Ecto neural progenitor cell (in vitro differentiated cells): ENCODE results near the gene TLR6.

Experiments used
- DNase-seq: peaks from one replicate; pipeline ENCODE4 v3.0.0-alpha.2; 2018; ENCODE audit warnings: low spot score

TLR6 gene

DNA sequence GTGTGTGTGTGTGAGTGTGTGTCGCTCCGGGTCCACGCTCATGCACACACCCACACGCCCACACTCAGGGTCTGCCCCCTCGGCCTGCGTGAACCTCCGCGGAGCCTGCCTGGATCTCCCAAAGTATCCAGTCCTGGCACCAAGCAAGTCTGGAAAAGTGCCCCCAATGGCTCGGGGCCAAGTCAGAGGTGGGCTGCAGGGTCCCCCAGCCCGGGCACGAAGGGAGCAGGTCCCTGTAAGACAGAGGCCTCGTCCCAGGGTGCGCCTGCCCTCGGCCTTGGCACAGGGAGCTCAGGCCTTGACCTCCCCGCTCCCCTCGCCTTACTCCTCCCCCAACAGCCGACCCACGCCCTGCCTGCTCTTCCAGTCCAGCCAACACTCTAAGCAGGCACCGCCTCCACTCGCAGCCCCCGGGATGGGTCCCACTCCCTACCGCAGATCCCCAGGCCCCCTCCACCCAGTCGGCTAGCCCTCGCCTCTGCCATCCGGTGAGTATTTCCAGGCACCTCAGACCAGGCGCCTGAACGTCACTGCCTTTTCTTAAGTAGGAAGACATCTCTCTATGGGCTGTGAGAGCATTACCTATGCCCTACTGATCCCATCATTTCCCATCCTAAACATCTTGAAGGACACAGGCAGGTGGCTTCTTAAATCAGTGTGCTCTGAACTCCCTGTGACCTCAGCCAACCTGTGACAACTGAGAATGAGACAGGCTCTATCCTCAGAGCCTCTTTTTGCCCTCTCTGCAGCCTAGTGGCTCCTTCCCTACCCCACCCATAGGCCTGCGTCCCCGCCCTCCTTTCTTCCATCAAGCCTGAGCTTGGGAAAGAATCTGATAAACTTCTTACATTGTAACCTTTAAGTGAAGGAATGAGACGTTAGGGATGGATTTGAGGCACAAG is 11.7 kb upstream of the TLR6 start:
- peak; percentile 73 for DNase-seq

DNA sequence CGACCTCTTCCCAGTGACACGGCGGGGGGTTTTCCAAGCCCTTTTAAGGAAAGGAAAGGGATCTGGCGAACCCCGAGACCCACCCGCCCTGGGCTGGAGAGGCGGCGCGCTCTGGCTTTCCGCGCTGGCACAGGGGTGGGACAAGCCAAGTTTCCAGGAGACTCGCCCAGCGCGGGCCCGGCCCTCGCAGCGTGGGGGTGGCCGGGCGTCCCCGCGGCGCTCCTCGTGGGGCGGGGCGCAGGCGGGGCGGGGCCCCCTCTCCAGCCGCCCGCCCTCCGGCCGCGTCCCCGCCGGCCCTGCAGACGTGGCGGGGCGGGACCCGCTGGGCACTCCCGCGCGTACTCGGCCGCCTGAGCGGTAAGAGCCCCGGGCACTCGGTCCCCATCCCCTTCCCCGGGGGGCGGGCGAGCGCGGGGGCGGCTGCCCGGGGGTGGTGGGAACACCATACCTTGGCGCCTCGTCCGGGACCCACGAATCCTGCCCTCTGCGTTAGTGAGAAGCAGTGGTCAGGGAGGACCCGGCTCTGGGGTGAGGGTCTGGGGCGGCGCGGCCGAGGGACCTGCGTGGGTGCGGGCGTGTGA is 11.0 kb upstream of the TLR6 start, which contains the start of gene FAM114A1:
FAM114A1 (plus strand) TSS at position 329 of the 581 bp plus-strand sequence. CDS start 10,273 bp downstream, outside the sequence.
- peak; percentile 79 for DNase-seq

DNA sequence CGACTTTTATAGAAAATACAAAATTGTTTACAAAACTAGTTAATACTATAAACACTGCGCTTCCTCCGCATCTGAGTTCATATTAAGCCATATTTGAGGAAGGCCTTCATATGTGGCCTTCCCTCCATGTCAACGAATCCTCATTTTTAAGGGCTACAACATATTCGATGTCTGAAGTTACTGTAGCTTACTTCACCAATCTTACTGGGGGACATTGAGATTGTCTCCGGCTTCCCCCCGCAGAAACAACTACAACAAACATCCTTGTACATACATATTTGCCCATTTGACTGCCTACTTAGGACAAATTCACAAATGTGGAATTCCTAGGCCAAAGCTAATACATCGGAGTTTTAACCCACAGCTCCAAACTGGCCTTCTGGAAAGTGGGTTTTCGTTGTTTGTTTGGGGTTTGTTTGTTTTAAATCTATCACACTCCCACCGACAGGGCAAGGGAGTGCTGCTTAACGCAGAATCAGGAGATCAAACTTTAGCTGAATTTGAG is 10.4 kb upstream of the TLR6 start:
- no peak for DNase-seq

DNA sequence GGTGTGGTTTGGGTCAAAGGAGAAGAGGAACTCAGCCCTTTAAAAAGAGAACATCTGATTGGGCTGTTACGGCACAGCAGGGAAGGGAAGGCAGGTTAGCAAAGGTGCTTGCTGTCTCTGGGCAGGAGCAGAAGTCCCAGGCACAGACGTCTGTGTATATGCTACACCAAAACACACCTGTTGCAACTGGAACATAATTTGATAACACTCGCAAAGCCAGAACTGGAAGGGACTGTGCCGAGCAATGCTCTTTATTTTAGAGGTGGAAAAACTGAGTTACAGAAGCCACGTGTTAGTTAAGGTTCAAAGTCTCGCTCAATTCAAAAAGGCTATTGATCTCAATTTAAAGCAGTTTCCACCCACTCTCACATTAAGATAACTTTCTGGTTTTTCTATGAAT is 8.8 kb upstream of the TLR6 start:
- no peak for DNase-seq

DNA sequence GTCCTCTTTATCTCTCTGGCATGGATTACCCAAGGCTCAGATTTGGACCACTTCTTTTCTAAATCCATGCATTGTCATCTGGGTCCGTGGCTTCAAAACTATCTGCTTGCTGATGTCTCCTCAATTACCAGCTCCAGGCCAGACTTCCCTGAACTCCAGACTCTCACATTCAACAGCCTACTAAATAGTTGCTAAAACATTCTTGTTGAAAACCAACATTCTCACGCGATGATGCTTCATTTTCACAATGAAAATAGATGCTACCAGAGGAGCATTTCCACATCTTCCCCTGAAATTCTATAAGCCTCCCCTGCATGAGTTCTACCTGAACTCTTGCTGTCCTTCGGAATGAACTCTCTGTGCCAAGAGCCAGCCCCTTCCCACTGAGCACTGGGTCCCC is 5.2 kb upstream of the TLR6 start:
- no peak for DNase-seq

DNA sequence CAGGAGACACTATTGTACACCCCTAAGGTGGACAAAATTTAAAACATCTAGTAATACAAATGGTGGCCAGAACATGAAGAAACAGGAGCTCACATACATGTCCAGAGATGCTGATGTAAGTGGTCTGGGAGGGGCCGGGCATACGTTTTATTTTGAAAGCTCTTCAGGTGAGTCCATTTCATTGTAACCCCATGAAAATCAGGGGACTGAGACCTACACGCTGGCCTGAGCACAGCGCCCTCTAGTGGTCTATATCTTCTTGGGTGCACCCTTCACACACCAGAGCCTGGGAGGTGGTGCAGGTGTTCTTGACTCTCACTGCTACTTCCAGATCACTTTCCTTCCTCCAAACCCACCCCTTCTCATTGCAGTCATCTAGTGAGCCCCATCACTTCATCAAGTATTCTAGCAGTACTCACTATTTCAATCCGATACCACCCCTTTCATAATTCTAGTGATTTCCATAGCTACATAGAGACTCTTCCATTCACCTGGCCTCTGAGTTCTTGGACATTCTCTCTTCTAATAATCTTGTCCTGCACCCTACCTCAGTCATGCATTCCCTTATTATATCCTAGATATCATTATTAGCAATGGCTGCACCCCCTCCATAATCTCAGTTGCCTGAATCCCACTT is 4.3 kb upstream of the TLR6 start:
- peak; percentile 70 for DNase-seq

DNA sequence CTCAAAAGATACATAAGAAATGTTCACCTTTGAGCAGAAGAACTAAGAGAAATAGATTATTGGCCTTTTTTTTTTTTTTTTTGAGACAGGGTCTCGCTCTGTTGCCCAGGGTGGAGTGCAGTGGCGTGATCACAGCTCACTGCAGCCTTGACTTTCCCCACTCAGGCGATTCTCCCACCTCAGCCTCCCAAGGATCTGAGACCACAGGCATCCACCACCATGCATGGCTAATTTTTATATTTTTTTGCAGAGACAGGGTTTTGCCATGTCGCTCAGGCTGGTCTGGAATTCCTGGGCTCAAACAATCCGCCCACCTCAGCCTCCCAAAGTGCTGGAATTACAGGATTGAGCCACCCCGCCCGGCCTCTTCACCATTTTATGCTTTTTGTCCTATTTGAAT is 2.9 kb upstream of the TLR6 start:
- no peak for DNase-seq

DNA sequence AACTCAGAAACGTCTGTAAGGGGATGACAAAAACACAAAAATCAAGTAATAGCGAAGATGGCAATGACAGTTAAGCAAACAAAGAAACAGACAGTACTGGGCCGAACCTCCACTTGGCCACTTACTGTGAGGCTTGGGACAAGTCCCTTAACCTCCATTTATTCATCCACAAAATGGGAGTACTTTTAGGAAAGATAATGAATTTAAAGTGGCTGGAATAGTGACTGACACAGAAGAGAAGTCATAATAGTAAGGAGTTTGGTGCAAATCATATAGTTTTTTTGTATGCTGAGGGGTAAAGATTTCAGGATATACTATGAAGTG is 1.4 kb upstream of the TLR6 start:
- no peak for DNase-seq

DNA sequence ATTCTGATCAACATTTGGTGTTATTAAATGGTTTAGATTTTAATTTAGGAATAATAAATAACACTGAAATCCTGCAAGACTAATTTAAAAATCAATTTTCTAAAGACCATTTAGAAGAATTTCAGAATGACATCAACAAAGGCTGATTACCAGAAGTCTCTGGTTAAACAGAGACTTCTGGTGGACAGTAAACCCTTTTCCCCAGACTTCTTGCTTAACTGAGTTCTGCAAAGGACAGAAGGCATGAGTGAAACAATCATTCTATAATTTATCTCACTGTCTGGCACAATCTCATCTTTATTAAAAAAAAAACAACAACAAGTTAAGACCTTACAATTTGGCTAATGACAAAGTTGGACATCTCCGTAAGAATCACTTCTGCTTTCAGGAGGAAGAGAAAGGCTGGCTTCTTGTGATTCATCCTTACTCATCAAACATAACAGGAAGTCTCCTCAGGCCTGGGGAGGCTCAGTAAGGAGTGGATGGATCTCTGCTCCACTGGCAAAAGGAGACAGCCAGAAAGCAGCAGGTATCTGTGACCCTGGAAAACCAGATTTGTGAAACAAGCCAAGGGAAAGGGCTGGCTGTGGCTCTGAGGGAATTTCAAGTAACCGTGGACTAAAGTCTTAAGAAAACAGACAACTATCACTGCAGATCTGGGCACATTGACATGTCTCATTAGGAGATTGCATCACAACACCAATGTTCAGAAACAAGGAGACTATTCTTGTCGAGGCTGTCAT is 908 bp upstream of the TLR6 start:
- no peak for DNase-seq

DNA sequence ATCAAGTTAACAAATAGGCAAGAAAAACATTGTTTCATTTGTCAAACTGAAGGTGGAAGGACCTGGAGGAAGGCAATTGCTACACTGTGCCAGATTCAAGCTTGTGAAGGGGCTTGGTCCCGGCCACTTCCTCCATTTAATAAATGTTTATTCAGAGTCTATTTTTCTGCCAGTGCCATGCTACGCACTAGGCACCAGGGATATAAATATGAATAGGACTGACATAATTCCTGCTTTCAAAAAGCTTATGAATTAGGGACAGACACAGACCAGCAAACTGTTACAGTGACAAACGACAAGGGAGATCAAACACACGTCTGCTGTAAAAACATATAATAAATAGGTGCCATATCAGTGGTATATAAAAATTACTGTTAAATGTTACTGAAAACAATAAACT is 571 bp downstream of the TLR6 start:
- no peak for DNase-seq

DNA sequence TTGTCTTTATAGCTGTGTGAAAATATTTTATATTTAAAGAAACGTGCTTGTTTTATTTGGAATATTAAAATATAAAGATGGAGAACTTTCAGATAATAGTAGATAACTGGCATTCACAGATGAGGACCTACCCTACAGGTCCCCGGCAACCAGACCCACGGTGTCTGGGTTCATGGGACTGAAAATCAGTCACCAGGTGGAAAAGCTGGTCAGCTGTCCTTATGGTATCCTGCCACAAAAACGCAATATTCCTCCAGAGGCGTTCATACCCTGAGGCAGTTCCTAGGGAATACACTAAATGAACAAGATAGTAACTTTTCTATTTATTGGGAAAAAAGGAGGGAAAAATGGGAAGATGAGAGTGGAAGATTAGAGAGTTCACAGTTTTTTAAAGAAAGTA is 1.2 kb downstream of the TLR6 start:
- no peak for DNase-seq

DNA sequence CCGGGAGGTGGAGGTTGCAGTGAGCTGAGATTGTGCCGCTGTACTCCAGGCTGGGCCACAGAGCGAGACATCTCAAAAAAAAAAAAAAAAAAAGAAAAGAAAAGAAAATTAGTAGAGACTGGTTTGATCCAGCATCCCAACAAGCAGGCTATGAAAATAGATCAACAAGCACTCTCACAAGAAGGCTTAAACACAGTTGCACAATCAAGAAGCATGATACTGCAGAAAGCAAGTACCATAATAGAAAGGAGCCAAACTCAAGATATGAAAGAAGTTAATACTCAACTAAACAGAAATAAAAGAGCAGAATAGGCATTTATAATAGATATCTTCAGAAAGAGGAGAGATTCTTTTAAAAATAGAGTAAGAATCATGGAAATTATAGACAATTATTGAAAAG is 10.6 kb downstream of the TLR6 start:
- DNase-seq, result no peak

DNA sequence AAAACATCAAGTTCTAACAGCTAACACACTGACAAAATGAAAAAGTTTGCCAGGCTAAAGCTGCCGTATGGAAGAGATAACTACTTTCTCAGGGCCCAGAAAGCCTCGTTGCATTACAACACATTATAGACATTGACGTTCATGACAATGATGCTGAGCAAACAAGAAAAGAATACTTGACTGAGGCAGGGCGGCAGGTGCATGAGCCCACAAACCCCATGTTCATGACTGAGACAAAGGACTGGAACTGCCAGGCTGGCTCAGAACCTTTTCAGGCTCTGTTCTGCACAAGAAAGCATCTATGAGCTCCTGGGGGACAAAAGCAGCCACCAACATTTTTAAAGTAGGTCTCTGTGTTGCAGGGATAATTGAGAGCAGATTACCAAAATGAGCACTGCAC is 13.6 kb downstream of the TLR6 start:
- no peak for DNase-seq

DNA sequence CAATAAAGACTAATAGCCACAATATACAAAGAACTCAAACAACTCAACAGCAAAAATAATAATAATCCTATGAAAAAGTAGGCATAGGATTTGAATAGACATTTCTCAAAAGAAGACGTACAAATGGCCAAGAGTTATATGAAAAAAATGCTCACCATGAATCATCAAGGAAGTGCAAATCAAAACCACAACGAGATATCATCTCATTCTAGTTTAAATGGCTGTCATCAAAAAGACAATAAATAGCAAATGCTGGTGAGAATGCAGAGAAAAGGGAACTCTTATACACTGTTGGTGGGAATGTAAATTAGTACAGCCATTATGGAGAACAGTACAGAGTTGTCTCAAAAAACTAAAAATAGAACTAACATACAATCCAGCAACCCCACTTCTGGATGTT is 18.8 kb downstream of the TLR6 start:
- no peak for DNase-seq

DNA sequence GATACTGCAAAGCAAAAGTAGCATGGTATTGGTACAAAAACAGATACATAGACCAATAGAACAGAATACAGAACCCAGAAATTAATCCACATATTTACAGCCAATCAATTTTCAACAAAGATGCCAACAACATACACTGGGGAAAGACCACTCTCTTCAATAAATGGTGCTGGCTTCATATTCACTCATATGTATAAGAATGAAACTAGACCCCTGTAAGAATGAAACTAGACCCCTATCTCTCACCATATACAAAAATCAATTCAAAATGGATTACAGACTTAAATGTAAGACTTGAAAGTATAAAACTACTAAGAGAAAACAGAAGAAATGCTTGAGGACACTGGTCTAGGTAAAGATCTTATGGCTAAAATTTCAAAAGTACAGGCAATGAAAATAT is 19.3 kb downstream of the TLR6 start:
- no peak for DNase-seq

DNA sequence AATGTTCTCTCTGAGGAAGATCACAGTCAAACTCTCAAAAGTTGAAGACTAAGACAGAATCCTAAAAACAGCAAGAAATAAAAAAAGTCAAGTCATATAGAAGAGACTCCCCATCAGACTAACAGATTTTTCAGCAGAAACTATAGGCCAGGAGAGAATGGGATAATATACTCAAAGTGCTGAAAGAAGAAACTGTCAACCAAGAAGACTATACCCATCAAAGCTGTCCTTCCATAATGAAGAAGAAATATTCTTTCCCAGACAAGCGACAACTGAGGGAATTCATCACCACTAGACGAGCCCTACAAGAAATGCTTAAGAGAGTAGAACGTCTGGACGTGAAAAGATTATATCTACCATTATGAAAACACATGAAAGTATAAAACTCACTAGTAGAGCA is 22.0 kb downstream of the TLR6 start:
- no peak for DNase-seq

DNA sequence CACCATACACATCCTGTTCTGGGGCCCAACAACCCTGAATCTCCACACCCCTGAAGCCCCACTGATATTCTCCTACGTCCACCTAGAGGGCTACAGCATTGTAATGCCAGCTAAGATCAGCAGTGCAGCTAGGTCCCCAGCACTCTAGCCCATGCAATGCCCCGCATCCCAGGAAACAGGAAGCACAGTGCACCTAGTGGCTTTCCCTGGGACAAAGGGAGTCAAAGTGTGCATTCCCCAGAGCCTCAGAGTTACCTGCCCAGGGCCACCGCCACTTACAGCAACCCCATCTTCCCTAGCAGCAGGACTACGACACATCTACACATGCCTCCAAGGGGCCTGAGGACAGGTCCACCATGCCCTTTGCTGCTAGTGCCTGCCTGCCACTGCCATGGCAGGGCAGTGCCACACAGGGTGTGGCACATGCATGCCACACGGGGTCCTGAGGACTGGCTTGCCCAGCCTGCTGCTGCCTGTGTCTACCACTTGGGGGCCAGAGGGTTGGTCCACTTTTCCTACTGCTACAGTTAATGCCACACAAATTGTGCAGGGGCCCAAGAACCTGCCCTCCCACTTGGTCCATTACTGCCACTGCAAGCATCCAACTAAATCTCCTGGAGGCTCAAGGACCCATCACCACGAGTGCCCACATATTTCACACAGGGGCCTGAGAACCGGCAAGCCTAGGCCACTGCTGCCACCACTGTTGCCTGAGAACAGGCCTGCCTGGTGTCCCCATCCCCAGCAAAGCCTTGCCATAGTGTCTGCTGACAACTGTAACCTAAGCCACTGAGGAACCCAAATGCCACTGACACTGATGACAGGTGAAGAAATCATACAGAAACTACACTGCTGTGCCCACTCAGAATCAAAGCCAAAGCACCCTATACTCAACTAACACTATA is 23.7 kb downstream of the TLR6 start:
- no peak for DNase-seq

DNA sequence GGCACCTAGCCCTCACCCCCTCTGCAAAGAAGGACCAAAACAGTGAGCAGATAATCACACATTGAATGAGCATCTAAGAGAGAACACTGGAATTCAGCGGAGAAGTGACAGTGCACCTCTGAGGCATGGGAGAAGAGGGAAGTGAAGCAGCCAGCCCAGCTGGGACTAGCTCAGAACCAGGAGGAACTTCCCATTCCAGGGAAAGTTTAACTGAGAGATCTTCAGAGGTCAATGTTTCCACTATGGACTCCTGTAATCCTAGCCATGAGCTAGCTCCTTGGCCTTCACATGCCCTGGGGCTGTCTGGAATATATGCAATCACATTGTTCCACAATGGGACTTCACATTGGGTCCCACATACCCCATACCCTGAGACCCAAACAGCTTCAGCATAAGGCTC is 24.4 kb downstream of the TLR6 start:
- DNase-seq, result no peak

DNA sequence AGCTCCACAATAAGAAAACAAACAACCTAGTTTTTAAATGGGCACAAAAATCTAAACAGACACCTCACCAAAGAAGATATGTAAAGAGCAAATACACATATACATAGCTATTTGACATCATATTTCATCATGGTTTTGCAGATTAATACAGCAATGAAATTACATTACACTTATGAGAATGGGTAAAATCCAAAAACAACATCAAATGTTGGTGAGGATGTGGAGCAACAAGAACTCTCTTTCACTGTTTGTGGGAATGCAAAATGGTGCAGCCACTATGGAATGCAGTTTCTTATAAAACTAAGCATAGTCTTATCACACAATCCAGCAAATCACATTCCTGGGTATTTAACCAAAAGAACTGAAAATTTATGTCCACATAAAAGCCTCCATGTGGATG is 25.0 kb downstream of the TLR6 start:
- no peak for DNase-seq

DNA sequence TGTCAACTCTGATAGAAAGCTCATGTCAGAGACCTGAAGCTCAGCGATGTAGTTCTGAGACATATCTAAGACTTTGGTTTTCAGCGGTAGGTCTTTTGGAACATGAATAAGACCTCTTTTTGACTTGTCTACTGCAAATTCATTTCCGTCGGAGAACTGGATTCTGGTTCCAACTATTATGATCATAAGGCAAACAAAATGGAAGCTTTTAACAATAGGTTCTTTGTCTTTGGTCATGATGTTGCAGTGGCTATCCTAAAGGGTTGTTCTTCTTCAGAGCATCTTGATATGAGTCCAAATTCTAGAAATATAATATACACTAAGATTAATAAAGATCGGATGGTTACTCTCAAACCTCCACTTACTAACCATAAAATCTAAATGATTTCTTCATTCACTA is 27.4 kb downstream of the TLR6 start:
- no peak for DNase-seq

DNA sequence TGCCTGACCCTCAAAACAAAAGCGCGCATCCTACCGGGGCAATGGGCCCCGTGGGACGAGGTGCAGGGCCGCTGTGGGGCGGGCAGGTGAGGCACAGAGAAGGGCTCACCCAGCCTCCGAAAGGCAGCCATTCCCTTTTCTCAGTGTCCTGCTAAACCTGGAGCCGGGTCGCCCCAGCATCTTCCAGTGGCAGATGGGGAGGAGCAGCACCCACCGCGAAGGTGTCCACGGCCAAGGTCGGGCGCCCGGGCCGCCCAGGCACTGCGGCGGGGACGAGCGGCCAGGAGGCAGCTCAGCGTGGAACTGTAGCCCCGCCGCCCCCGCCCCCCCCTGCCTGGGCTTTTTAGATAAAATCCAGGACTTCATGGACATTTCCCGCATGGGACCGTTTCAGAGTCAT is 32.9 kb downstream of the TLR6 start:
- DNase-seq, result no peak
